Measurements from ENCODE around the gene KRTAP10-10.

DNA sequence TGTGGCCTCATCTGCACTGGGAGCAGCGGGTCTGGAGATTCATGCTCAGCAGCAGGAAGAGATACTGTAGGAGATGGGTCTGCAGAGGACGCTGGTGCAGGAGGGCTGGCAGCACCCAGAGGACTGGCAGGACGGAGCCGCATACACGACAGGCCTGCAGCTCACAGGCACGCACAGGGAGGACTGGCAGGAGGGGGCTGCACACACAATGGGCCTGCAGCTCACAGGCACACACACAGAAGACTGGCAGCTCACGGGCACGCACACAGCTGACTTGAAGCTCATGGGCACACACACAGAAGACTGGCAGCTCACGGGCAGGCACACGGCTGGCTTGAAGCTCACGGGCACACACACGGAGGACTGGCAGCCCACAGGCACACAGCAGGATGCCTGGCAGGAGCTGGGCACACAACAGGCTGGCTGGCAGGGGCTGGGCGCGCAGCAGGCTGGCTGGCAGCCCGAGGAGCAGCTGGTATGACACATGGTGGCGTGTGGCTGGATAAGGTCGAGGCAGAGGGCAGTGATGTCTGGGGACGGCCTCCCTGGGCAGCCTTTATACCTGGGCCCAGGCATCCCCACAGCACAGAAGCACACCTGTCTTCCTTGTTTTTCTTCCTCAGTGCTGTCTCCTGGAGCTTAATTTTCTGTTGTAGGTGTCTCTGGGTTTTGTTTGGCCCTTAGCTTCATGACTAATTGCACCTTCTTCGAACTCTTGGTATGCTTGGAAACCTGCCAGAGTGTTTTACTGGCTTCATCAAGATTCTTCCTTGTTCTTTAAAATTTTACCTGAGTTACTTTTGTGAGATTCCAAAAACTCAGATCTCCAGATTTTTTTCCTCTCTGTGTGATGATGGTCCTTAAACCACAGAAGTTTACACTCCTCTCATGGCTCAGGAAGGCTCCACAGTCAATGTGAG, 29.5 kb downstream of the KRTAP10-10 start, which contains the start of gene KRTAP12-2:
- TF ChIP-seq, protein P1, sequence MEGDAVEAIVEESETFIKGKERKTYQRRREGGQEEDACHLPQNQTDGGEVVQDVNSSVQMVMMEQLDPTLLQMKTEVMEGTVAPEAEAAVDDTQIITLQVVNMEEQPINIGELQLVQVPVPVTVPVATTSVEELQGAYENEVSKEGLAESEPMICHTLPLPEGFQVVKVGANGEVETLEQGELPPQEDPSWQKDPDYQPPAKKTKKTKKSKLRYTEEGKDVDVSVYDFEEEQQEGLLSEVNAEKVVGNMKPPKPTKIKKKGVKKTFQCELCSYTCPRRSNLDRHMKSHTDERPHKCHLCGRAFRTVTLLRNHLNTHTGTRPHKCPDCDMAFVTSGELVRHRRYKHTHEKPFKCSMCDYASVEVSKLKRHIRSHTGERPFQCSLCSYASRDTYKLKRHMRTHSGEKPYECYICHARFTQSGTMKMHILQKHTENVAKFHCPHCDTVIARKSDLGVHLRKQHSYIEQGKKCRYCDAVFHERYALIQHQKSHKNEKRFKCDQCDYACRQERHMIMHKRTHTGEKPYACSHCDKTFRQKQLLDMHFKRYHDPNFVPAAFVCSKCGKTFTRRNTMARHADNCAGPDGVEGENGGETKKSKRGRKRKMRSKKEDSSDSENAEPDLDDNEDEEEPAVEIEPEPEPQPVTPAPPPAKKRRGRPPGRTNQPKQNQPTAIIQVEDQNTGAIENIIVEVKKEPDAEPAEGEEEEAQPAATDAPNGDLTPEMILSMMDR (IDR thresholded peaks at IDR 0.05) = no peak
- no peak for TF ChIP-seq EZH2 (IDR thresholded peaks at IDR 0.05; ENCODE audit: borderline replicate concordance, insufficient read depth, low read depth, low read length, poor library complexity, severe bottlenecking)

All from B cell (primary cell).